HuH-7.5 (cell line): ENCODE data around the gene ABCB8.

Source experiments
- DNase-seq: peaks from one replicate; pipeline ENCODE4 v3.0.0; 2011; ENCODE audit warnings: low spot score

ABCB8 gene

DNA sequence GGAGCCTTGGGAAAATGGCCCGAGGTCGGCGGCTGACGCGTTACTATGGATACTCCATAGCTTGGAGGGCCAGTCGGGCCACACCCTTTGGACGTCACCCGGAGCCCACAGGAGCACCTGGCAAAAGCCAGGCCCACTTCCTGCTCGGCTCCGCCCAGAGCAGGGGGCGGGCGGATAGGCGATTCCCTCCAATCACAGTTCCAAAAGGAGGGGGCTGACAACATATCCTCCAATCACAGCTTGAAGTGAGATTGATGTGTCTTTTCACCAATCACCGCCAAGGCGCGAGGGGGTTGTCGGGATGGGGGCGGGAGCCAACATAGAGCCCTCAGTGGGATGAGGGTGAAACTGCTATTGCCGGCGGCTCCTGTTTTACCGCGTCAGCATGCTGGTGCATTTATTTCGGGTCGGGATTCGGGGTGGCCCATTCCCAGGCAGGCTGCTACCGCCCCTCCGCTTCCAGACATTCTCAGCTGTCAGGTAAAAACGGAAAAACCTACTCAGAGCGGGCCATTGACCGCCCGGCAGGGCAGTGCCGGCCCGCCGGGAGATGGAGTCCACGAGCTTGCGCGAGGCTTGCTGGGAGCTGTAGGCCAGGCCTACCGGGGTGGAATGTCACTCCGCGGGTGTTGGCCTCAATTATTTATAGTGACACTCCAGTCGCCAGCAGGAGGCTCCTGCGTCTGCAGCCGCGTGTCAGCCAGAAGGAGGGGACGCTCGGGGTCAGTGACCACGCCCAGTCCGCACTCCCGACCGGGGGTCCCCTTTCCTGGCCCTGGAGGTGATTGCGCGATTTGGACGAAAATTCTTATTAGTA is at the start of gene ABCB8:
TSS of gene ABCB8 (plus strand) at position 320 of the 817 bp plus-strand sequence. CDS start at position 386, 66 bp downstream.
- DNase-seq, result peak; percentile 100

DNA sequence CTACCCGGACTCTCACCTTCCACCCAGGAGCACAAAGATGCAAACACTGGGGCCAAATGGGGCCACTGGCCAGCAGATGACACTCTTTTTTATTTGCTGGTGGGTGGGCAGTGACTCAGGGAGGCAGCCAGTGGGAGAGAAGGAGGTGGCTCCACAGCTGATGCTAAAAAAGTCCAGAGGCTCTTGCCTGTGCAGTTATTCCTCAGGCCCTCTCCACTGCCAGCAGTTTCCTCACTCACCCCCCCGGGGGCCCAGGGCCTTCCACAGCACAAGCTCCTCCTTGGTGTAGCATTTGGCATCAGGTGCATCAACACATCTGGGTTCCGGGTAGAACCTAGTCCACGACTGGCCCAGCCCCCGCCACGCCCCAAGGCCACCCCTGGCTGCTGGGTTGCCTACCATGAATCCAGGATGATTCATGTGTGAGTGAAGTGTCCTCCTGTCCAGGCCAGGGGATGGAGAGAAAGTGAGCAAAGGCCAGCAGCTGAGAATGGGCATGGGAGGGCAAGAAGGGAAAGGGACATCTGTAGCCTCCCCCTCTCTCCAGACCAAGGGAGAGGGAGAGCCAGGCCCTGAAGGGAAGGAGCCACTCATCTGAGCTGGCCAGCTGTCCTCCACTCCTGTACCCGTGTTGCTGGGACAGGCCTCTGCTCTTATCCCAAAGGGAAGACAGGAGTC is 48.4 kb upstream of the ABCB8 start:
- no peak for DNase-seq

DNA sequence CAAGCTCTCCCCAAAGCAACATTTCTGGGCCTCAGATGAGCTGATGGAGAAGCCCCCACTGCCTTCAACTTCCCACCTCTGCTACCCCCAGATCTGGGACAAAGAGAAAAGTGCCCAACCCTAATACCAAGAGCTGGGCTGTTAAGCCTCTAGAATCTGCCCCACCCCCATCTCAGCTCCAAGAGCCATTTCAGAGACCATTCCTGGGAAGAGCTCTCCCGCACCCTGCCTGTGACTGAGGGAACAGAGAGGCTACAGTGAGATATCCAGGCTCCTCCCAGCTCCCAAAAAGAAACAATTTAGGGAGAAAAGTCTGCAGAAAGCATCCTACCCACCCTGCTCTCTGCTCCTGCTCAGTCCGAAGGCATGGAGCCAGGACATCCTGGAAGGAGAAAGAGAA is 47.6 kb upstream of the ABCB8 start:
- DNase-seq, result no peak

DNA sequence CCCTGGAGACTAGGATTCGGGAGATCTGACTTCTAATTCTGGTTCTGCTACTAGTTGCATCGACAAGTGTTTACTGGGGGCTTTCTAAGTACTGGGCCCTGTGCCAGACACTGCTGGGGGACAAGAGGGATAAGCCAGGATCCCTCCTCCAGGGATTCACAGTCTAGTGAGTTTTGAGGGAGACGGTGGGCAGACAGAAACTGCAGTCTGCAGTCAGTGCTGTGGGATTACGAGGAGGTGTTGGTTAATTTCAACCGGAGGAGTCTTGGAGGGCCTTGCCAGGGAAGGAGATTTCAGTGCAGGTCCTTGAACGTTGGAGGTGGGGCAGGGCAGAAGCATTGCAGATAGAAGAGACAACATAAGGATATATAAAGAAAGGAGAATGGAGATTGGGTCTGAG is 46.6 kb upstream of the ABCB8 start:
- no peak for DNase-seq

DNA sequence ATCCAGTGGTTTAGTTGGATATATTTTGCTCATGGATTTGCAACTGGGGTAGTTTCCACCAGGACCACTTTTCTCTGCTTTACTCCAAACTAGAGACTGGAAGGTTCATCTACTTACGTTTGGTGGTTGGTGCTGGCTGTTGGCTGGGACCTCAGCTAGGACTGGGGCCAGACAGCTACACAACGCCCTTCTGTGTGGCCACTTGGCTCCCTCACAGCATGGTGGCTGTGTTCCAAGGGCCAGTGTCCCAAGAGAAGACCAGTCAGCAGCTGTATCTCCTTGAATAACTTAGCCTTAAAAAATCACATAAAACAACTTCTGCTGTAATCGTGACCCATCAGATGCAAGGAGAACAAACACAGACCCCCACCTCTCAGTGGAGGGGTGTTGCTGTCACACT is 45.9 kb upstream of the ABCB8 start:
- DNase-seq, result no peak

DNA sequence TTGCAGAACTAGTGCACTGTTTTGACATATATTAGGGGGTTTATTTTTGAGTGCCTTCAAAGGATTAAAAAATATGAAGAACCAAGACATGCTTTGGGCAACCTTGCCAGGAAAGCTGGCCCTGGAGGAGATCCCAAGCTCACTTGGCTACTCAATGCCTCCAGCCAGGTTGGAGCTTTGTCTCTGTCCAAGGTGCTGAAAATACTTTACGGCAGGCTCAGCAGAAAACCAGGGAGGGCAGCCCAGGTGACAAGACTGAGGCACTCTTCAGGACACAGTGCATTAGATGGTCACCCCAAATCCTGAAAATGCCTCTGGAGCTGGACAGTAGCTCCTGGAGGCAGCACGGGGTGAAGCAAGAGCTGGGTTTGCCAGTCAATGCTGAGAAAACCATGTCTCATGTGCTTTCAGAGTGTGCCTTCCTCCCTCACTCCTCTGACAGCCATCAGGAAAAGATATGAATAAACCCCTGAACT is 44.3 kb upstream of the ABCB8 start:
- peak; percentile 62 for DNase-seq

DNA sequence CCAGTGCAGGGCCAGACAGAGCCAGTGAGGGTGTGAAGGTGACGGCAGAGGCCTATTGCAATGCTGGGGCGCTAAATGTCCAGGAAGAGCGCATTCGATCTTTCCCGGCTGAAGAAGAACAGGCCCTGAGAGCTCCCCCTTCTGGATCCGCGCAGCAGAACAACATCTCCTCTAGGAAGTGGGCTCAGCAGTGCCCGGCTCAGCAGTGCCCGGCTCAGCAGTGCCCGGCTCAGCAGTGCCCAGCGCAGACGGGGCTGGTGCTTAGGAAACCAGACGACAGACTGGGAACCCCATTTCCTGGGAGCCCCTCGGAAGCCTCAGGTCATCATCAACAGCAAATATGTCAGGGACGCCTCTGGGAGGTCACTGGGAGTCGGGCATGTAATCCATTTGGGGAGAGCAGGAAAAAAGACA is 42.1 kb upstream of the ABCB8 start:
- peak; percentile 79 for DNase-seq

DNA sequence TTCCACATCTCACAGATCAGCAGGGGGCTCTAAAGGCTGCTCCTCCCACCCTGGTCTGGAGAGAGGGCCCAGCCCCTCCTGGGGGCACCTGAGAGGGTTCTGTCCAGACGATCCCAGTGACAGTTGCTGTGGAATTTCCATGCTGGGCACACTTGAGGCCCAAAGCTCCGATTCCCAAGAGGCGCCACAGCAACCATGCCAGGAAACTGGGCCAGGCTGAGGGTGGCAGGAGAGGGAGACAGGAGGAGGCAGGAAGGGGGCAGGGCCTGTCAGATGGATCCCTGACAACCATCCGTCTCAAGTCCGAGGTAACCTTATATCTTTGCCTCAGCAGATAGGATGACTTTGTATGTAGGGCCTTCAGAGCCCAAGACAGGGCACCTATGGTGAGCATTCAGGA is 41.7 kb upstream of the ABCB8 start:
- DNase-seq, result no peak

DNA sequence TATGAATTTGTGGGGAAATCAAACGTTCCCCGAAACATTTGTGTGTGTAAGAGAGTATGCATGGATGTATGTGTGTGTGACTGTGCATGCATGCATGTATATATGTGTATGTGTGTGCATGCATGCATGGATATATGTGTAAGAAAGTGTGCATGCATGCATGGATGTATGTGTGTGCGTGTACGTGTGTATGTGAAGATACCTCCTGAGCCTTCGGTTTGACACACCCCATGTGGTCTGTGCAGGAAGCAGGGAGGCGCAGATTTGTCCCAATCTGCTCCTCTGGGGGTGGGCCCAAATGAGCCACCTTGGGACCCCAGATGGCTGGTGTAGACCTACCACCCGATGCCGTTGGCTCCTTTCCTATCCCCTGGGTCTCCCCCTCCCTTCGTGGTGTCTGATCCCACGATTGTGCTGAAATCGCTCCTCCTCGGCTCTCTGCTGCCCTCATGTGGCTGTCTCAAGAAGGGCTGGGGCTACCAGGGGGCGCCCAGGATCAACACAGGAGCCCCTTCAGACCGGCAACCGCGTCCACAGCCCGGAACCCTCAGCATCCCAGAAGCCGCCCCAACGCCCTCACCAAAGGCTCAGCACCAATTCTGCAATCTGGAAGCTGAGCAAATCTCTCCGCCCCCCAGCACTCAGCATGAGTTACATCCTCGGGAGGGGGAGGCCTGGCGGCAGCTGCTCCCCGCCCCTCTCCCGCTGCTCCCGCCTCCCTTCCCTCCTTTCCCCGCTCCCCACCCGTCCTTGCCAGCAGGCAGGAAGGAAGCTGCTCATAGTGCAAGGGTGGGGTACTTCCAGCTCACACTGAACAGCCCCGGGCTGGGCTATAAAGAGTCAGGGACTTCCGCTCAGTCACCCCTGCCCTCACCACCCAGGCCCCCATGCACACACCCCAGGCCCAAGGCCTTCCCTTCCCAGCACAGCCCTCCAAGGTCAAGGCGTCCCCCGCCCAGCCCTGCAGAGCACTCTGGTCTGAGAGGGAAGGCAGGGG is 39.7 kb upstream of the ABCB8 start:
- peak; percentile 85 for DNase-seq

DNA sequence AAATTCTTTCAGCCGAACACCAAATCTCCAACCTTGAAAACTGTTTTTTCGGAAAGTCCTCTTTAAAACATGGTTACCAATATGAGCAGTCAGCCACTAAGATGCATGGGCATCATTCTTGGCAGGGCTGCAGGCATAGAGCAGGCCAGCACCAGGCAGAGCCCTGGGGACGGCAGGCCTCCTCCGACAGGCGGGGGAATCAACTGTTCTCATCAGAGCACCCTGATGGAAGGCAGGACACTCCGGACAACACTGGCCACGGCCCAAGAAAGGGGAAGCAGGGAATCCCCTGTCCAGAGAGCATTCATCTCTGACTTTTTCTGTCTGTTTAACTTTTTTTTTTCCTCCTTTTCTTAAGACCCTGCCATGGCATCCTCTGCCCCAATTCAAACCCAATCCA is 38.8 kb upstream of the ABCB8 start:
- no peak for DNase-seq

DNA sequence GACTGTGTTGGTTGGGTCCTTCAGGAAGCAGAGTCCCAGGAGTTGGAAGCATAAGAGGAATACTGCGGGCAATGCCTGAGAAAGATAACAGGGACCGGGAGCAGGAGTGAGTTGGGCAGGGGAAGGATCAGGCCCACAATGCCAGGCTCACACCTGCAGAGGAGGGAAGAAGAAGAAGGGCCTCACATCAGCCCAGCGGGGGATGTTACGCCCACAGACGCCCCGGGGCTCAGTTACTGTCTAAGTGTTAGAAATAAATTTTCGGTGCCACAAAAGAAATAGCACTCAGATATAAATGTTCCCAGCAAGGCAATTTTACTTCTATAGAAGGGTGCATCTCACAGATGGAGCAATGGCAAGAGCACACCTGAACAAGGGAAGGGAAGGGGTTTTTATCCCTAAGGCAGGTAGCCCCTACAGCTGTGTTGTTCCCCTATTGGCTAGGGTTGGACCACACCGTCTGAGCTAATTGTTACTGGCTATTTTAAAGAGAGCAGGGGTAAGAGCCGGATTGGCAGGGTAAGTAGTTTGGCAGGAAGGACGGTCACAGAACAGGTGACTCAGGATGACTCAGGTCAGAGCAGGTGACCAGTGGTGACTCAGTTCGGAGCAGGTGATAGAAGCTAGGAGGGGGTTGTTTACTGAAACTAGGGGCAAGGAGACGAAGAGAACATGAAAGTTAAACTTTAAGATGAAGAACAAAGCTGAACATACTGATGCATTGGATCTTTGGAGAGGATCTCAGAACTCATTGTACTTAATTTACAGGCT is 37.6 kb upstream of the ABCB8 start, which contains the start of gene NOS3:
TSS of gene NOS3 (plus strand) at position 602 of the 771 bp plus-strand sequence. CDS start 2,787 bp downstream, outside the sequence.
- DNase-seq, result no peak

DNA sequence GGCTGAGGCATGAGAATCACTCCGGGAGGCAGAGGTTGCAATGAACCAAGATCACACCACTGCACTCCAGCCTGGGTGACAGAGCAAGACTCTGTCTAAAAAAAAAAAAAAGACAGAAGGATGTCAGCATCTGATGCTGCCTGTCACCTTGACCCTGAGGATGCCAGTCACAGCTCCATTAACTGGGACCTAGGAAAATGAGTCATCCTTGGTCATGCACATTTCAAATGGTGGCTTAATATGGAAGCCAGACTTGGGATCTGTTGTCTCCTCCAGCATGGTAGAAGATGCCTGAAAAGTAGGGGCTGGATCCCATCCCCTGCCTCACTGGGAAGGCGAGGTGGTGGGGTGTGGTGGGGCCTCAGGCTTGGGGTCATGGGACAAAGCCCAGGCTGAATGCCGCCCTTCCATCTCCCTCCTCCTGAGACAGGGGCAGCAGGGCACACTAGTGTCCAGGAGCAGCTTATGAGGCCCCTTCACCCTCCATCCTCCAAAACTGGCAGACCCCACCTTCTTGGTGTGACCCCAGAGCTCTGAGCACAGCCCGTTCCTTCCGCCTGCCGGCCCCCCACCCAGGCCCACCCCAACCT is 36.1 kb upstream of the ABCB8 start:
- no peak for DNase-seq

DNA sequence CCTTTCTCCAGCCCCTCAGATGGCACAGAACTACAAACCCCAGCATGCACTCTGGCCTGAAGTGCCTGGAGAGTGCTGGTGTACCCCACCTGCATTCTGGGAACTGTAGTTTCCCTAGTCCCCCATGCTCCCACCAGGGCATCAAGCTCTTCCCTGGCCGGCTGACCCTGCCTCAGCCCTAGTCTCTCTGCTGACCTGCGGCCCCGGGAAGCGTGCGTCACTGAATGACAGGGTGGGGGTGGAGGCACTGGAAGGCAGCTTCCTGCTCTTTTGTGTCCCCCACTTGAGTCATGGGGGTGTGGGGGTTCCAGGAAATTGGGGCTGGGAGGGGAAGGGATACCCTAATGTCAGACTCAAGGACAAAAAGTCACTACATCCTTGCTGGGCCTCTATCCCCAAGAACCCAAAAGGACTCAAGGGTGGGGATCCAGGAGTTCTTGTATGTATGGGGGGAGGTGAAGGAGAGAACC is 35.4 kb upstream of the ABCB8 start:
- no peak for DNase-seq

DNA sequence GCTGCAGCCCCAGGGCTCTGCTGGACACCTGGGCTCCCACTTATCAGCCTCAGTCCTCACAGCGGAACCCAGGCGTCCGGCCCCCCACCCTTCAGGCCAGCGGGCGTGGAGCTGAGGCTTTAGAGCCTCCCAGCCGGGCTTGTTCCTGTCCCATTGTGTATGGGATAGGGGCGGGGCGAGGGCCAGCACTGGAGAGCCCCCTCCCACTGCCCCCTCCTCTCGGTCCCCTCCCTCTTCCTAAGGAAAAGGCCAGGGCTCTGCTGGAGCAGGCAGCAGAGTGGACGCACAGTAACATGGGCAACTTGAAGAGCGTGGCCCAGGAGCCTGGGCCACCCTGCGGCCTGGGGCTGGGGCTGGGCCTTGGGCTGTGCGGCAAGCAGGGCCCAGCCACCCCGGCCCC is 34.7 kb upstream of the ABCB8 start:
- DNase-seq, result no peak

DNA sequence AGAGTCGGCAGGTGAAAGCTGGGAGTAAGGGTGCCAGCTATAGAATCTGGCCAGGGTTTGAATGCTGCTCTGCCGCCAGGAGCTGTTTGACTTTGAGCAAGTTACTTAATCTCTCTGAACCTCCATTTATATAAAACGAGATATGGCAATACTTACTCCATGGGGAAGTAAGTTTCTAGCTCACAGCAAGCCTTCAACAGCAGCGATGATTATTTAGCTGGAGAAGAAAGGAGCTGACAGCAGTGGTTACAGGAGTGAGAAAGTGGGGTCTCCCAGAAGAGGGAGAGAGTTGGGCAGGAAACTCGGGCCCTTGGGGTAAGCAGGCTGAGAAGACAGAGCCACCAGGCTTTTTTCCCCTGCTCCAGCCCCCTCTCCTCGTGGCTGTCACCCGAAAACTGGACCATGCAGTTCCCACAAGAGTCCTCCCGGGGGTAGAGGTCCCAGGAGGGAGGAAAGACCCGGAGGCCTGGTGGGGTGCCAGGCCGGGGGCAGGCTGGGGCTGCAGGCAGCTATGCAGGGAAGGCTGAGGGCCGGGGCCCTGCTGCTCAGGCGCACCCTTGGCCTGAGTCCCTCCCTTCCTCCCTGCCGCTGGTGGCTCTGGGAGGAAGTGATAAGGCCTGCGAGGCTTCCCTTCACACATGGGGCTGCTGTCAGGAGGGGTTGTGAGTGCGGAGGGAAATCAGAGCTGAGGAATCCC is 34.0 kb upstream of the ABCB8 start:
- no peak for DNase-seq

DNA sequence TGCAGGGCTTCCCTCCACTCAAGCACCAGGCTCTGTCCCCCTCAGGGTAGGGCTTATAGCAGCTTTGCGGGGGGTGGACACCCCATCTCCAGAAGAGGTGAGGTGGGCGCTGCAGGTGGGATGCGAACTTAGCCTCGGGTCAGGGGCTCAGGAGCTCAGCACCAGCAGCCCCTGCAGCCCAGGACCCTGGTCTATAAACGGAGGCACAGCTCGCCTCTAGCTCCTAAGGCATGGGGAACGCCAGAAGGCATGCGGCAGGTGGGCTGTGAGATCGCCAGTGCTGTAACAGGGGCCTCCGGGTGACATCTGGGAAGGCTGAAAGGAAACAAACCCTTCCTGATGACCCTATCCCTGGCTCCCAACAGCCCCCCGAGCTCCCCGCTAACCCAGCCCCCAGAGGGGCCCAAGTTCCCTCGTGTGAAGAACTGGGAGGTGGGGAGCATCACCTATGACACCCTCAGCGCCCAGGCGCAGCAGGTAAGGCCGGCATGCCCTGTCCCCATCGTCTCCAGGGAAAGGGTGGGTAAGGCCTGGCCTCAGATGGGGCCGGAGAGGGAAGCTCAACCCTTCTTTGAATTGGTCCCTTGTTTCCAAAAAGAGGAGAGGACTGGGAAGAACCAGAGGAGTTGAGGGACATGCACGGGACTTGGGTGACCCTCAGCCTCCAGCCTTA is 33.3 kb upstream of the ABCB8 start:
- no peak for DNase-seq

DNA sequence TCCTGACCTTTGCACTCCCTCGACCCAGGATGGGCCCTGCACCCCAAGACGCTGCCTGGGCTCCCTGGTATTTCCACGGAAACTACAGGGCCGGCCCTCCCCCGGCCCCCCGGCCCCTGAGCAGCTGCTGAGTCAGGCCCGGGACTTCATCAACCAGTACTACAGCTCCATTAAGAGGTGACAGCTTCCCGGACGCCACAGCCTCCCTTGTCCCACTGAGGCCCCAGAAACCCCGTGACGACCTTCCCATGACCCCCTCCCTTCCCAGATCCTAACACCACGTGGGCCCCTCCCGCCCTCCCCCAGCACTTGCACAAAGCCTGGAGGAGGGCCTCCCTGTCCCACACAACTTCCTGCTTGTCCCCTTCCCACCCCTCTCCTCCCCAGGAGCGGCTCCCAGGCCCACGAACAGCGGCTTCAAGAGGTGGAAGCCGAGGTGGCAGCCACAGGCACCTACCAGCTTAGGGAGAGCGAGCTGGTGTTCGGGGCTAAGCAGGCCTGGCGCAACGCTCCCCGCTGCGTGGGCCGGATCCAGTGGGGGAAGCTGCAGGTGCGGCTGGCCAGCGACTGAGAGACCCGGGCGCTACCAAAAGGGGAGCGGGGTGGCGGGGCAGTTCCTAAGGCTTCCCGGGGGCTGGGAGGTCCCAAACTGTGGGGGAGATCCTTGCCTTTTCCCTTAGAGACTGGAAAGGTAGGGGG is 31.7 kb upstream of the ABCB8 start:
- no peak for DNase-seq

DNA sequence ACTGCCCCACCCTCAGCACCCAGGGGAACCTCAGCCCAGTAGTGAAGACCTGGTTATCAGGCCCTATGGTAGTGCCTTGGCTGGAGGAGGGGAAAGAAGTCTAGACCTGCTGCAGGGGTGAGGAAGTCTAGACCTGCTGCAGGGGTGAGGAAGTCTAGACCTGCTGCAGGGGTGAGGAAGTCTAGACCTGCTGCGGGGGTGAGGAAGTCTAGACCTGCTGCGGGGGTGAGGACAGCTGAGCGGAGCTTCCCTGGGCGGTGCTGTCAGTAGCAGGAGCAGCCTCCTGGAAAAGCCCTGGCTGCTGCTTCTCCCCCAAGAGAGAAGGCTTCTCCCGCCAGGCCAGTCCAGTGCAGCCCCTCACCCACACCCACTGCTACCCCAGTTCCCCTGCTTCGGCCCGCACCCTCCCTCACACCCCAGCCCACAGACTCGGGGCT is 31.2 kb upstream of the ABCB8 start:
- DNase-seq, result no peak

DNA sequence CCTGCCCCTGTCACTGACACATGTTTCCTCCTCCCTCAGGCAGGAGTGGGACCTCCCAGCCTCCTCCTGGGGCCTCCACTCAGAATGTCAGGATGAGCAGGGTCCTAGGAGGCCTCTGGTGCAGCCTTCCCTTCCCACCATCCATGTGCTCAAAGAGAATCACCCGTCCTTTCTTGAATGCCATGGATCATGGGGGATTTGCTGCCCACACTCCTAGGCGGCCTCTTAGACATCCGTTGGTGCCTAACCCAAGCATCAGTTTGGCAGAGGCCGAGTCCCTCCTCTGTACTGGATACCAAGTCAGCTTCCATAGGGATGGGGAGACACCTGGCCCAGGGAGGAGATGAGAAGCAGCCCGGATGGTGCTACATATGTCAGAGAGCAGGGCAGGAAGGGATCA is 30.4 kb upstream of the ABCB8 start:
- no peak for DNase-seq
